ENCODE data around the gene TMSB10.

TMSB10 gene

GRCh38 chr2:84879584-84880394, 25.7 kb upstream of the TMSB10 start:
- in situ Hi-C loops (cut with HindIII; ENCODE audit: low sequenced_read_pairs): no loop called here

- in situ Hi-C loops (cut with HindIII; ENCODE audit: low sequenced_read_pairs): no loop called here
Observed at GRCh38 chr2:84880395-84880644, 25.1 kb upstream of the TMSB10 start.

GRCh38 chr2:84880645-84881521, 24.6 kb upstream of the TMSB10 start, which contains the start of gene TRABD2A:
Gene TRABD2A, minus strand, starts transcription at chr2:84881084. Its CDS starts 45 bp downstream, at chr2:84881039.
- in situ Hi-C loops (cut with HindIII; ENCODE audit: low sequenced_read_pairs): no loop called here

- in situ Hi-C loops (cut with HindIII; ENCODE audit: low sequenced_read_pairs): no loop called here
Observed at GRCh38 chr2:84881581-84882413, 23.7 kb upstream of the TMSB10 start.

- in situ Hi-C loops (cut with HindIII; ENCODE audit: low sequenced_read_pairs): no loop called here
Observed at GRCh38 chr2:84882414-84882738, 23.1 kb upstream of the TMSB10 start.

- in situ Hi-C loops (cut with HindIII; ENCODE audit: low sequenced_read_pairs): no loop called here
Observed at GRCh38 chr2:84882775-84883550, 22.5 kb upstream of the TMSB10 start.

- in situ Hi-C loops (cut with HindIII; ENCODE audit: low sequenced_read_pairs): no loop called here
Observed at GRCh38 chr2:84884449-84884848, 21.0 kb upstream of the TMSB10 start.

GRCh38 chr2:84885111-84885510, 20.3 kb upstream of the TMSB10 start:
- in situ Hi-C loops (cut with HindIII; ENCODE audit: low sequenced_read_pairs): no loop called here

- in situ Hi-C loops (cut with HindIII; ENCODE audit: low sequenced_read_pairs): no loop called here
Observed at GRCh38 chr2:84886791-84887190, 18.7 kb upstream of the TMSB10 start.

GRCh38 chr2:84888401-84889276, 16.8 kb upstream of the TMSB10 start:
- in situ Hi-C loops (cut with HindIII; ENCODE audit: low sequenced_read_pairs): no loop called here

- in situ Hi-C loops (cut with HindIII; ENCODE audit: low sequenced_read_pairs): no loop called here
Observed at GRCh38 chr2:84889332-84889731, 16.1 kb upstream of the TMSB10 start.

- in situ Hi-C loops (cut with HindIII; ENCODE audit: low sequenced_read_pairs): no loop called here
Observed at GRCh38 chr2:84891355-84892010, 14.0 kb upstream of the TMSB10 start.

GRCh38 chr2:84894131-84894586, 11.3 kb upstream of the TMSB10 start:
- in situ Hi-C loops (cut with HindIII; ENCODE audit: low sequenced_read_pairs): no loop called here

- in situ Hi-C loops (cut with HindIII; ENCODE audit: low sequenced_read_pairs): no loop called here
Observed at GRCh38 chr2:84894758-84895520, 10.5 kb upstream of the TMSB10 start.

GRCh38 chr2:84896567-84896966, 8.9 kb upstream of the TMSB10 start:
- in situ Hi-C loops (cut with HindIII; ENCODE audit: low sequenced_read_pairs): no loop called here

- in situ Hi-C loops (cut with HindIII; ENCODE audit: low sequenced_read_pairs): no loop called here
Observed at GRCh38 chr2:84897773-84898172, 7.7 kb upstream of the TMSB10 start.

- in situ Hi-C loops (cut with HindIII; ENCODE audit: low sequenced_read_pairs): loop anchor here (5.0 to 10.0 kb wide), 2 partner anchors 75 to 92 kb away; partner anchors contain the start of gene KCMF1
Observed at GRCh38 chr2:84899304-84900204, 5.9 kb upstream of the TMSB10 start.

All from DLD1 (cell line).